Keratinocyte (primary cell): ENCODE results near the gene CELF2. TPM values are rescaled to one million over a fixed set of nuclear protein-coding genes. Genes with fewer than 3 reads are reported as not detected.

ENCODE experiments used
- DNase-seq: peaks from one replicate; pipeline ENCODE4 v3.0.0-alpha.2; 2011; ENCODE audit warnings: low read depth, missing footprints, low spot score
- FAIRE-seq: peaks from 2 replicates; lab custom pipeline; 2011; peaks lifted over from hg19 to GRCh38; lab: Jason Lieb, UNC
- H2AFZ ChIP-seq: 2 replicates; pipeline ENCODE4 v1.6.0; 2012; ENCODE audit warnings: low read length, control low read depth, inconsistent platforms; ENCODE audit not compliant: control insufficient read depth
- H3K27ac ChIP-seq: 2 replicates; pipeline ENCODE4 v1.5.1; 2011; ENCODE audit warnings: low read length; ENCODE audit not compliant: control insufficient read depth, insufficient read depth
- H3K27me3 ChIP-seq: 3 replicates; pipeline ENCODE4 v1.6.0; 2011; ENCODE audit warnings: low read length; ENCODE audit not compliant: control insufficient read depth, insufficient read depth; ENCODE audit errors: extremely low read depth
- H3K36me3 ChIP-seq, 2 experiments: 2 replicates in 1 of 2; 3 replicates in 1 of 2; pipeline ENCODE4 v1.5.1; 2011; ENCODE audit warnings: low read length in 2 of 2, mild to moderate bottlenecking in 1 of 2; ENCODE audit not compliant: control insufficient read depth in 2 of 2, insufficient read depth in 2 of 2; ENCODE audit errors: extremely low read depth in 1 of 2
- H3K4me1 ChIP-seq: 3 replicates; pipeline ENCODE4 v1.5.1; 2011; ENCODE audit warnings: low read length; ENCODE audit not compliant: control insufficient read depth, insufficient read depth; ENCODE audit errors: extremely low read depth
- H3K4me2 ChIP-seq: 3 replicates; pipeline ENCODE4 v1.6.0; 2011; ENCODE audit warnings: low read depth, low read length; ENCODE audit not compliant: control insufficient read depth, insufficient read depth; ENCODE audit errors: extremely low read depth
- H3K4me3 ChIP-seq, 3 experiments: fragments of 200-600 bp in 1 of 3; sonication (generic) in 1 of 3; 2 replicates in 2 of 3; 3 replicates in 1 of 3; pipeline ENCODE4 v1.5.1; 2011 to 2016; ENCODE audit warnings: low read length in 3 of 3, mild to moderate bottlenecking in 3 of 3, control low read depth in 2 of 3, inconsistent platforms in 1 of 3, low read depth in 1 of 3, mixed read lengths in 1 of 3, mixed run types in 1 of 3, moderate library complexity in 1 of 3; ENCODE audit not compliant: control insufficient read depth in 2 of 3, insufficient read depth in 2 of 3; ENCODE audit errors: extremely low read depth in 1 of 3
- H3K79me2 ChIP-seq: 2 replicates; pipeline ENCODE4 v1.6.0; 2012; ENCODE audit warnings: low read length; ENCODE audit not compliant: control insufficient read depth, insufficient read depth
- H3K9ac ChIP-seq: 3 replicates; pipeline ENCODE4 v1.6.0; 2011; ENCODE audit warnings: low read length; ENCODE audit not compliant: control insufficient read depth, insufficient read depth; ENCODE audit errors: extremely low read depth
- H3K9me1 ChIP-seq: 3 replicates; pipeline ENCODE4 v1.6.0; 2011; ENCODE audit warnings: low read length; ENCODE audit not compliant: control insufficient read depth, insufficient read depth; ENCODE audit errors: extremely low read depth
- H3K9me3 ChIP-seq: 2 replicates; pipeline ENCODE4 v1.5.1; 2012; ENCODE audit warnings: low read depth, low read length; ENCODE audit not compliant: control insufficient read depth
- H4K20me1 ChIP-seq: 3 replicates; pipeline ENCODE4 v1.6.0; 2011; ENCODE audit warnings: low read length; ENCODE audit not compliant: control insufficient read depth, insufficient read depth; ENCODE audit errors: extremely low read depth
- CTCF ChIP-seq, 3 experiments: IDR thresholded peaks in 1 of 3; conservative IDR thresholded peaks in 1 of 3; optimal IDR thresholded peaks in 1 of 3; 2 replicates in 2 of 3; 3 replicates in 1 of 3; pipeline versions ENCODE3 to v1.5.1; 2011; ENCODE audit warnings: low read length in 3 of 3, mild to moderate bottlenecking in 3 of 3, moderate library complexity in 2 of 3, control low read depth in 1 of 3, inconsistent platforms in 1 of 3; ENCODE audit not compliant: insufficient read depth in 2 of 3; ENCODE audit errors: extremely low read depth in 1 of 3
- EZH2 ChIP-seq: IDR thresholded peaks from one replicate; pipeline ENCODE4 v1.6.1; 2012; ENCODE audit warnings: inconsistent platforms, mild to moderate bottlenecking, low read length, moderate library complexity
- dilution Hi-C: fragments of 300-500 bp; cut with MboI; formaldehyde crosslinking; loops from one replicate; pipeline ENCODE4 v1.7.0; 2020; ENCODE audit warnings: low sequenced_read_pairs; ENCODE audit not compliant: extremely low pct_ligation_motif_present
- polyA plus RNA-seq, 5 experiments: library from polyadenylated mRNA; depleted of rRNA in 3 of 5; stranded (reverse) in 3 of 5; stranded (forward) in 1 of 5; unstranded in 1 of 5; fragments of >200 nt; gene quantifications; 1 replicate in 1 of 5; 2 replicates in 3 of 5; 3 replicates in 1 of 5; pipeline versions ENCODE4 v1.2.1 to v1.2.3, GENCODE V29; 2011 to 2012; ENCODE audit warnings: missing spikeins in 2 of 5, low read depth in 1 of 5, low replicate concordance in 1 of 5

CELF2 gene
- polyA plus RNA-seq, 1 donor (not counting 4 experiments of a cell fraction or from before 2014, with no cell fraction given) = 9.8 TPM

GRCh38 chr10:11303361-11304170, 285.9 kb downstream of the CELF2 start:
- Histone ChIP-seq H4K20me1 (no peaks in the 10 kb centered on the region), H3K4me1 (no peaks in the 10 kb centered on the region), H3K27ac (no peak overlapping the region), H3K9me3 (no peaks in the 10 kb centered on the region), H3K4me2 (no peak overlapping the region), H3K4me3 (no peak overlapping the region), H2AFZ (no peak overlapping the region), H3K9ac (no peak overlapping the region), H3K9me1 (no peaks in the 10 kb centered on the region), H3K27me3 (no peaks in the 10 kb centered on the region), H3K79me2 (no peaks in the 10 kb centered on the region), H3K36me3 (no peaks in the 10 kb centered on the region)
- DNase-seq (no peak), FAIRE-seq (no peak)
- TF ChIP-seq CTCF (optimal IDR thresholded peaks at IDR 0.05 in 1 of 3, IDR thresholded peaks at IDR 0.05 in 1 of 3, conservative IDR thresholded peaks at IDR 0.05 in 1 of 3; ENCODE audit: extremely low read depth in 1 of 3, insufficient read depth in 2 of 3, low read length in 3 of 3) = no peak
- no peak for TF ChIP-seq EZH2
- dilution Hi-C loops = no loop called here

DNA sequence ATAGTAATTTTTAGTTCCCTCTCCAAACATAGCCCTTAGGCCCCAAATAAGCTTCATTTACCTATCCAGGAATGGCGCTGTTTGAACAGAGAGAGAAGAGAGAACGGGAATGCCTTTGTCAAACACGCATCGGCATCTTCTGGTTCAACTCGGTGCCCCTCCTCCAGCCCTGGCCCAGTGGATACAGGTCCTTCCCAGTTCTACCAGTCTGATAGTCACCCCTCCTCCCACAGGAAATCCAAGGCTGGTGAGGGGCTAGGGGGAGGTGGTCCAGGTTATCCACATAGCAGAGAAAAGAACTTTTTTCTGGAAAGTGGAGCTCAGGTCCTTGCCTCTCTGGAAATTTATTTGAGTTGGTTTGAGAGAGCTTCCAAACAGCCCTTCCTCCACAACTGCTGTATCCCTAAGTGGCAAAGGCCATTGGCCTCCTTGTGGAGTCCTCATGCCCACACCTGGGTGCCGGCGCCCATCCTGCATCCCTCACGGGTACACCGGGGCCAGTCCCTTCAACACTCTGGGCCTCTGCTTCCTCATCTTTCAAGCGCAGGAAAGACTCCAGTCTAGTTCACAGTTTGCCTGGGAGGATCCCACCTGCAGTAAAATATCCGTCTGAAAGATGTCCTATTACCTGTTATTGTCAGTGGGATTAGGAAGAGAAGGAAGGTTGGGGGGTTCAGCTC, 287.4 kb downstream of the CELF2 start:
- Histone ChIP-seq H3K4me3 (no peak overlapping the region), H4K20me1 (no peaks in the 10 kb centered on the region), H3K9me1 (no peaks in the 10 kb centered on the region), H3K9me3 (peaks cover 2% of the 10 kb centered on the region), H3K9ac (no peak overlapping the region), H3K4me2 (no peak overlapping the region), H3K36me3 (no peaks in the 10 kb centered on the region), H3K27me3 (no peaks in the 10 kb centered on the region), H3K27ac (no peak overlapping the region), H2AFZ (no peak overlapping the region), H3K4me1 (no peaks in the 10 kb centered on the region), H3K79me2 (no peaks in the 10 kb centered on the region)
- TF ChIP-seq EZH2 (no peak), CTCF (optimal IDR thresholded peaks at IDR 0.05 in 1 of 3, IDR thresholded peaks at IDR 0.05 in 1 of 3, conservative IDR thresholded peaks at IDR 0.05 in 1 of 3; ENCODE audit: extremely low read depth in 1 of 3, insufficient read depth in 2 of 3, low read length in 3 of 3) (no peak)
- no peak for DNase-seq
- dilution Hi-C loops = no loop called here
- FAIRE-seq = no peak
